IPS-15b (cell line): Measurements from ENCODE around the gene FN3K.

Experiments used
- H3K27me3 ChIP-seq: one replicate; pipeline ENCODE4 v1.6.1; 2013; ENCODE audit warnings: low read length; ENCODE audit not compliant: control insufficient read depth, insufficient read depth
- H3K36me3 ChIP-seq: one replicate; pipeline ENCODE4 v1.6.1; 2013; ENCODE audit warnings: low read length; ENCODE audit not compliant: control insufficient read depth, insufficient read depth
- H3K4me1 ChIP-seq: one replicate; pipeline ENCODE4 v1.6.1; 2013; ENCODE audit warnings: mild to moderate bottlenecking, low read length; ENCODE audit not compliant: control insufficient read depth, insufficient read depth
- H3K4me3 ChIP-seq: one replicate; pipeline ENCODE4 v1.5.1; 2013; ENCODE audit warnings: low read depth, low read length
- H3K9ac ChIP-seq: one replicate; pipeline ENCODE4 v1.6.1; 2013; ENCODE audit warnings: low read depth, mild to moderate bottlenecking, low read length
- H3K9me3 ChIP-seq: one replicate; pipeline ENCODE4 v1.6.1; 2013; ENCODE audit warnings: mild to moderate bottlenecking, low read length; ENCODE audit not compliant: control insufficient read depth, insufficient read depth

The FN3K gene

DNA sequence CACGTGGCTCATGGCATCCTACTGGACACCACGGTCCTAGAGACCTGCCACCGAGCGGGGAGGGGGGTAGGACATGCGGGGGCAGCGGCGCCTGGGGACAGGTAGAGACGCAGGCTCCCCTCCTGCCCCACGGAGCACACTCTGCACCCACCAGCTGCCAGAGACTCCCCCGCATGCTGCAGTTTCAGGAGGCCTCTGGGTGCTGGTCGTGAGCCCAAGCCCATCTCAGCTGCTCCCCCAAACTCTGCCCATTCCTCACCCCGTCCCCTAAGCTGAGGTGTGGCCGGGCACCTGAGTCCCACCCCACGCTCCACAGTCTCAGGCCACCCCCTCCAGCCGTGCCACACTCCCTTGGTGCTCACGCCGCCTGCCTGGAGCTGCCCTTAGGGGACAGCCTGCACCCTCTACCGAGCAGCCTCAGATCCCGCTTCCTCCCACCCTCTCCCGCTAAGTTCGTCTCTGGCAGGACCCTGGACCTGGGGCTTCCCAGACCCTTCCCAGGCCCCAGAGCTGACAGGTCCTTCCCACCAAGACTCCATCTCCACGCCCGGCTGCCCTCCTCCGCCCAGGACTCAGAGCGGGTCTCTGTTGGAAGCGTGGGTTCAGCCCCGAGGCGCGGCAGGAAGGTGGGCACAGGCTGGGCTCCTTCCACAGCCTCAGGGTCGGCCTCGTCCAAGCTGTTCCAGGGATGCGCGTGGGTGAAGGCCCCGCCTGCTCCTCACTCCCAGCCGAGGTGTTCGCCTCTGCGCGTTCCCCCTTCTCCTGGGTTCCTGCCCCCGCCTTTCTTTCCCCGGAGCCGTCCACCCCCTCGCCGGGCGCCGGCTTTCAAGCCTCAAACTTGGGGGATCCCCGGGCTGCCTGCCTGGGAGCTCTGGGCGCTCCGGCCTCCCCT, 38.3 kb upstream of the FN3K start:
- H3K4me1 ChIP-seq = no peaks in the 10 kb centered on the region
- H3K9me3 ChIP-seq = no peaks in the 10 kb centered on the region
- H3K36me3 ChIP-seq = no peaks in the 10 kb centered on the region
- peaks cover 29% of the 10 kb centered on the region for H3K27me3 ChIP-seq
- H3K9ac ChIP-seq = no peak overlapping the region
- peak overlapping the region; percentile 35 for H3K4me3 ChIP-seq

DNA sequence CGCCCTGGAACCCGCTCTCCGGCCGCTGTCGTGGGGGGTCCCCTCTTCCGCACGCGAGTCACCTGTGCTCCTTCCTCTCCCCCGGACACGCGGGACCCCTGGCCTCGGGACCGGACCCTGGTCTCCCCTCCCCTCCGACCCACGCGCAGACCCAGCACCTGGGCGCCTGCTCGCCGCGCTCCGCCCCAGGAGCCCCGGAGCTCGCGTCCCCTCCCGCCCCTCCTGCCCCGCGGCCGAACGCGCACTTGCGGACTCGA, 37.7 kb upstream of the FN3K start:
- Histone ChIP-seq H3K4me1 (no peaks in the 10 kb centered on the region), H3K27me3 (peaks cover 29% of the 10 kb centered on the region), H3K9ac (no peak overlapping the region), H3K9me3 (no peaks in the 10 kb centered on the region), H3K36me3 (no peaks in the 10 kb centered on the region), H3K4me3 (peak overlapping the region; percentile 35)

DNA sequence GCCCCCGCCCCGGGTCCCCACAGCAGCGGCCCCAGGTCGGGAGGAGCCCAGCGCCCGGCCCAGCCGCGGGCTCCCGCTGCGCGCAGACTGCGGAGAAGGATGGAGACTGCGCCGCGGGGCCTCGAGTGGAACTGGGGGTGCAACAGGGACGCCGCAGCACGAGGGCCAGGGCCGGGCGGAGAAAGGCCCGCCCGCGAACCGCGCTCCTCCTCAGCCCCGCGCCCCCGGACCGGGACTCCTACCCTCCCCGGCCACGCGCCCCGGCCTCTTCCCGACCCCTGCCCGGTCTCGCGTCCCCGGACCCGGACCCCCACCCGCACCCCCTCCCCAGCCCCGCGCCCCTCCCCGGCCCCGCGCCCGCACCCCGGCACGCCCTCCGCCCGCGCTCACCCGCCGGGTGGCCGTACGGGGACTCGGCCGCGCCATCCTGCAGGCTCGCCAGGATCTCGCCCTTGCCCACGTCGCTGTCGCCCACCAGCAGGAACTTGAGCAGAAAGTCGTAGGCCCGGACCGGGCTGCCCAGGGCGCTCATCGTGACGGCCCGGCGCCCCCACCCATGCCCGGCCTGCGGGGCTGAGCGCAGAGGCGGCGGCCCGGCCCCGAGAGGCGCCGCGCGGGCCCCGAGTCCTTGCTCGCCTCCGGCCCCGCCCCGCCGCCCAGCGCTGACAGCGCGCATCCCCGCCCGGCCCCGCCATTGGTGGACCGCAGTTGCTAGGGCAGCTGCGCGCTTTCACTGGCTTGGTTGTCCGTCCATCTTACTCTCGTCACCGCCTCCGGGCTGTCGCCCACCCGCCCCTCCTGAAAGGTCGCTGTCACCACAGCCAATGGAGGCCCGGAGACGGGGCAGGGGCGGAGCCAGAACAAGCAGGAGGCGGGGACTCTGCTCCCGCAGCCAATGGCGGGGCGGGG, 37.1 kb upstream of the FN3K start, which contains the start of gene RAB40B:
Gene RAB40B, minus strand, starts transcription at position 634 of the 909 bp plus-strand sequence. Its CDS starts 102 bp downstream, at position 532.
- Histone ChIP-seq H3K9ac (no peak within 1 kb of the TSS), H3K36me3 (no peaks in the 10 kb centered on the region), H3K4me3 (peak within 1 kb of the TSS; percentile 76), H3K27me3 (peaks cover 29% of the 10 kb centered on the region), H3K4me1 (no peaks in the 10 kb centered on the region), H3K9me3 (no peaks in the 10 kb centered on the region)

- H3K4me1 ChIP-seq = no peaks in the 10 kb centered on the region
- H3K9me3 ChIP-seq = no peaks in the 10 kb centered on the region
- peaks cover 29% of the 10 kb centered on the region for H3K27me3 ChIP-seq
- H3K36me3 ChIP-seq = no peaks in the 10 kb centered on the region
- H3K4me3 ChIP-seq = peak overlapping the region; percentile 76
- no peak overlapping the region for H3K9ac ChIP-seq
These were observed 36.4 kb upstream of the FN3K start for GRCh38 chr17:82698974-82699442.

DNA sequence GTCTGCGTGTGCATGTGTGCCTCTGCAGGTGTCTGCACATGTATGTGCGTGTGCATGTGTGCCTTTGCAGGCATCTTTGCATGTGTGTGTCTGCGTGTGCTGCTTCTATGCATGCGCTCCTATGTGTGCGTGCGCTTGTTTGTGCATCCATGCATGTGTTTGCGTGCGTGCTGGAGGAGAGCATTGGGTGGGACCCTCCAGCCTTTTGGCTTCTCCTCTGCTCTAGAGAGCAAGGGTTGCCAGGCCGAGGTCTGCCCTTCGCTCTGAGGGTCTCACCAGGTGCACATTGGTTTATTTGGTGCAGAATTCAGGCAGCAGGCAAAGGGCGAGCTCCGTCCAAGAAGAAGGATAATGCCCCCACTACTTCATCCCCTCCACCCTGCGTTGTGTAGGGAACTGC, 35.9 kb upstream of the FN3K start:
- H3K9ac ChIP-seq = no peak overlapping the region
- H3K9me3 ChIP-seq = no peaks in the 10 kb centered on the region
- H3K27me3 ChIP-seq = peaks cover 29% of the 10 kb centered on the region
- H3K4me1 ChIP-seq = no peaks in the 10 kb centered on the region
- peak overlapping the region; percentile 76 for H3K4me3 ChIP-seq
- H3K36me3 ChIP-seq = no peaks in the 10 kb centered on the region

- Histone ChIP-seq H3K4me1 (no peaks in the 10 kb centered on the region), H3K27me3 (peaks cover 17% of the 10 kb centered on the region)
These were observed 33.0 kb upstream of the FN3K start for GRCh38 chr17:82702231-82702927.

DNA sequence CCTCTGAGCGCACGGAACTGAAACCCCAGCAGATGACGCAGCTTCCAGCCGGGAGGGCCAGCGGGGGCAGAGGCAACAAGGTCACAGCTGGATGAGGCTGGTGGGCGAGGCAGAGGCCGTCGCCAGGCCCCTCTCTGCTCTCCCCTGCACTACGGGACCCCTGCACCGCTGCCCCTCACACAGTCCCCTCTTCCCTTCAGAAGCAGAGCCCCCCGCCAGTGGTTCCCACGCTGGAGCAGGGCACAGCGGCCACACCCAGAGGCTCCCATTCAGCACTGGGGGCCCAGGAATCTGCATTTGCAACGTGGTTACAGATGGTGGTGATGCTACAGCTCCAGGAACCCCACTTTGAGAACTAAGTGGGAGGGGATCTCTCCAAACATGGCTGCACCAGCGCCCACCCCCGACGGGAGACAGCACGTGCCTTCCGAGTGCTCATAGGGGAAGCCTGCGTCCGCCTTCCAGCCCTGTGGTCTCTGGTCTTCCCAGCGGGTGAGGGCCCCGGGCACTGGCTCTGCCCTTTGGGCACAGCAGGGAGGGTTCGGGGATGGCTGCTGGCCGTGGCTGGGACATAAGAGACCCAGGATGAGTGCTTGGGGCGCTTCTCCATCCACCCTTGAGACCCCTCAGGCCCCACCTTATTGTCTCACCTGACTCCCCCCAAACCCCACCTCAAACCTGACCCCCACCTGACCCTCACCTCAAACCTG, 32.2 kb upstream of the FN3K start:
- H3K4me1 ChIP-seq = no peaks in the 10 kb centered on the region
- no peak overlapping the region for H3K9ac ChIP-seq
- H3K9me3 ChIP-seq = no peaks in the 10 kb centered on the region
- H3K36me3 ChIP-seq = no peaks in the 10 kb centered on the region
- no peak overlapping the region for H3K4me3 ChIP-seq
- peaks cover 12% of the 10 kb centered on the region for H3K27me3 ChIP-seq

More at GRCh38 chr17:82702231-82702927, 33.0 kb upstream of the FN3K start:
- Histone ChIP-seq H3K9ac (no peak overlapping the region), H3K9me3 (no peaks in the 10 kb centered on the region), H3K4me3 (no peak overlapping the region), H3K36me3 (no peaks in the 10 kb centered on the region)

GRCh38 chr17:82703935-82704865, 31.2 kb upstream of the FN3K start:
- Histone ChIP-seq H3K4me1 (no peaks in the 10 kb centered on the region), H3K27me3 (peaks cover 11% of the 10 kb centered on the region), H3K36me3 (no peaks in the 10 kb centered on the region), H3K9ac (no peak overlapping the region), H3K9me3 (no peaks in the 10 kb centered on the region), H3K4me3 (no peak overlapping the region)

DNA sequence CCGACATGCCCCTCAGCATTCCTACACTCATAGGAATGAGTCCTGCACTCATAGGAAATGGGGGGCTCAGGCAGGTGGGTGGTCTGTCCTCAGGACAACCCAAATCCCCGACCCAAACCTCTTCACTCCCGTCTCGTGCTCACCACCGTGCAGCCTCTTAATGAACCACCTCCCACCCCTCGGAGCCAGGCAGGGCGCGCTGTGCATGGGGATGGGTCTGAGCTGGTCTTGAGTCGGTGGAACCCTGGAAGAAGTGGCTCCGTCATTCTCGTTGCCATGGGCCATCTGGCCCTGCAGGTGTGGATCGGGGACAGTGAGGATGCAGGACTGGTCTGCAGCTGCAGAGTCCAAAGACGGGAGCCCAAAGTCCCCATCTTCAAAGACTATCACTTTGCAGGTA, 30.5 kb upstream of the FN3K start:
- Histone ChIP-seq H3K27me3 (peaks cover 4% of the 10 kb centered on the region), H3K4me3 (no peak overlapping the region), H3K9ac (no peak overlapping the region), H3K36me3 (no peaks in the 10 kb centered on the region), H3K9me3 (no peaks in the 10 kb centered on the region), H3K4me1 (no peaks in the 10 kb centered on the region)

GRCh38 chr17:82705756-82706155, 29.7 kb upstream of the FN3K start:
- Histone ChIP-seq H3K9me3 (no peaks in the 10 kb centered on the region), H3K4me3 (no peak overlapping the region), H3K36me3 (no peaks in the 10 kb centered on the region), H3K9ac (no peak overlapping the region), H3K27me3 (peaks cover 3% of the 10 kb centered on the region), H3K4me1 (no peaks in the 10 kb centered on the region)
